M059J (cell line): ENCODE data around the gene TRIM14. TPM values are rescaled to one million over a fixed set of nuclear protein-coding genes. Genes with fewer than 3 reads are reported as not detected.
A peak's percentile ranks its signal among the peaks of the same experiment; 100 is the strongest.
"Not testable (repeated sequence)": the region's sequence is repeated elsewhere in the genome, so short reads cannot be mapped to it uniquely, and the experiment has no call there.

Source experiments
- DNase-seq: peaks from one replicate; pipeline ENCODE4 v3.0.0-alpha.2; 2012; ENCODE audit warnings: low read depth
- total RNA-seq: library from RNA; depleted of rRNA; stranded (reverse); fragments of >200 nt; shearing (Covaris generic); gene quantifications from 2 replicates; pipeline ENCODE4 v1.2.3, GENCODE V29; 2014

Gene TRIM14
- total RNA-seq, 1 experiment from 2014 or later = 78.0 TPM

DNA sequence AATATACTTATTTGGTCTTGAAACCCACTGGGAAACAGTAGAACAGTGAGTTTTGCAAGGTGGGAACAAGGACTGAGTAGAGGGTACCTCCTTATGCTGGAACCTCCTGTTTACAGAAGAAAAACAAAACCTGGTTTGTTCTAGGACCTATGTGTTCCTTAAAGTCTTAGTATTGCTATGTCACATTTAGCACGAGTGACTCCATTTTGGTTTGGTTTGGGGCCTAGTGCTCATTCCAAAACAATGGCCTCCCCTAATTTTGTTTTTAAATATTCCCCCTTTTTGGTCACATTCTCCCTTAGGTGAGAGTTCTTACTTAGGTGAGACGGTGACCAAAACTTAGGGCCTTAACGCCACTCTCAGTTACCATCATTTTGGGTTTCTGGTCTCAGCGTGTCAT is 68.7 kb downstream of the TRIM14 start:
- no peak for DNase-seq

DNA sequence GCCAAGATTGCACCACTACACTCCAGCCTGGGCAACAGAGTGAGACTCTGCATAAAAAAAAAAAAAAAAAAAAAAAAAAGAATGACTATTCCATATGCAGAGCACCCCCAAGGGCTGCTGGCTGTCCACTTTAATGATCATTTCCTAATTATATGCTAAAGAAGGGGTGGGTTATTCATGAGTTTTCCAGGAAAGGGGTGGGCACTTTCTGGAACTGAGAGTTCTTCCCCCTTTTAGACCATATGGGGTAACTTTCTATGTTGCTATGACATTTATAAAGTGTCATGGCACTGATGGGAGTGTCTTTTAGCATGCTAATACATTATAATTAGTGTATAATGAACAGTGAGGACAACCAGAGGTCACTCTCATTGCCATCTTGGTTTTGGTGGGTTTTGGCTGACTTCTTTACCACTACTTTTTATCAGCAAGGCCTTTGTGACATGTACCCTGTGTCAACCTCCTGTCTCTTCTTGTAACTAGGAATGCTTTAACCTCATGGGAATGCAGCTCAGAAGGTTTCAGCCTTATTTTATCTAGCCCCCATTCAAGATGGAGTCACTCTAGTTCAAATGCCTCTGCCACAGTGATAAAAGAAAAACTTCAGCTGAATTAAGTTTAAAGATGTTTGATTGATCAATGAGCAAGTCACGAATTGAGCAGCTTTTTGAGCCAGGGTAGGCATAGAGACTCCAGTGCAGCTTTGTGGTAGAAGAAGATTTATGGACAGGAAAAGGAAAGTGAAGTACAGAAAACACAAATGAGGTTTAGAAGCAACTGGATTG is 69.5 kb downstream of the TRIM14 start:
- DNase-seq = no peak

DNA sequence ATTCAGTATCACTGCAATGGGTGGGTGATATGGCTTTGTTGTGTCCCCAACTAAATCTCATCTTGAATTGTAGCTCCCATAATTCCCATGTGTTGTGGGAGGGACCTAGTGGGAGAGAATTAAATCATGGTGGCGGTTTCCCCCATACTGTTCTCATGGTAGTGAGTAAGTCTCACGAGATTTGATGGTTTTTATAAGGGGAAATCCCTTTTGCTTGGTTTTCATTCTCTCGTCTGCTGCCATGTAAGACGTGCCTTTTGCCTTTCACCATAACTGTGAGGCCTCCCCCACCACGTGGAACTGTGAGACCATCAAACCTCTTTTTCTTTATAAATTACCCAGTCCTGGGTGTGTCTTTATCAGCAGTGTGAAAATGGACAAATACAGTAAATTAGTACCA is 72.0 kb downstream of the TRIM14 start:
- DNase-seq = no peak

DNA sequence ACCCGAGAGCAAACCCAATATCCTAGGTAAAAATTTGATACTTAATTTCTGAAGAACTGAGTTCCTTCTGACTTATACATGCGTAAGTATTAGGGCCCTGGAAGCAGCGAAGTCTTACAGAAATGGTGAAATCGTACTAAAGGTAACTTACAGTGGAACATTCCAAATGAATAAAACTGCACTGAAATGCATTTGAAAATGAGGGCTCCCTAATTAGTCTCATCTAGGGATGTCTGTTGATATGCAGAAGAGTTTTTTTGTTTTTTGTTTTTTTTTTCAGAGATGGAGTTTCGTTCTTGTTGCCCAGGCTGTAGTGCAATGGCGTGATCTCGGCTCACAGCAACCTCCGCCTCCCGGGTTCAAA is 72.9 kb downstream of the TRIM14 start:
- no peak for DNase-seq

DNA sequence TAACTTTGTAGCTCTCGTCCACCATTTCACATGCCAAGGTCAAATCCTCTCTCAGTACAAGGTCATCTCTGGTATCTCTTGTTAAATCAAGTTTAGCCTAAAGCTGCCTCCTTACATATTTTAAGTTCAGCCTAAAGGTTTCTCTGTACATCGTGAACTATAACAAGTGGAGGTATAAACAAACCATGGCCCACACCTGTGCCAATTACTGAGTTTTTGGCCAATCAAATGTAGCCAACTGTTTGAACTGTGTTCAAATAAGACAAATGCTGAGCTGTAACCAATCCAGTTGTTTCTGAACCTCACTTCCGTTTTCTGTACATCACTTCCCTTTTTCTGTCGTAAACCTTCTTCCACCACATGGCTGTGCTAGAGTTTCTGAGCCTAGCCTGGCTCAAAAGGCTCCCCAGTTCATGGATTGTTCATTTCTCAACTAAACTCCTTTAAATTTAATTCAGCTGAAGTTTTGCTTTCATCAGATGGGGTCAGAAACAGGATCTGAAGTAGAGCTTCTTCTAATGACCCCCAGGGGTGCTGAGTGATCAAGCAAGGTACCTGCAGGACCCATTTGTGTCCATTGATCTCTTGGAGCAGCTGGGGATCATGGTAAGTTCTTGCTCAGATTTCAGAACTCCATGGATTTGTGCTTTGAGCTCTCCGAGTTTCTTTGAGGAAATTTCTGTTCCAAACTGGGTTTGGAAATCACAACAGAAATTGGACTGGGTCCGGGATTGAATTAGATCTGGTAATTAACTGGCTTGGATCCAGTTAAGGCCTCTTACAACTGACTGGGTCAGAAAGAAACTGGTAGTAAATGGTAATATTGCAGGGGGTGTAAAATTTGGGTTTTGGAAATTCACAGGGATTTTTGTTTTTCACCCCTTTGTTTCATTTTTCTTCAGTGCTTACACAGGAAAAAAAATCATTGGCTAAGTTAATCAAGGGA is 73.5 kb downstream of the TRIM14 start:
- DNase-seq = no peak

DNA sequence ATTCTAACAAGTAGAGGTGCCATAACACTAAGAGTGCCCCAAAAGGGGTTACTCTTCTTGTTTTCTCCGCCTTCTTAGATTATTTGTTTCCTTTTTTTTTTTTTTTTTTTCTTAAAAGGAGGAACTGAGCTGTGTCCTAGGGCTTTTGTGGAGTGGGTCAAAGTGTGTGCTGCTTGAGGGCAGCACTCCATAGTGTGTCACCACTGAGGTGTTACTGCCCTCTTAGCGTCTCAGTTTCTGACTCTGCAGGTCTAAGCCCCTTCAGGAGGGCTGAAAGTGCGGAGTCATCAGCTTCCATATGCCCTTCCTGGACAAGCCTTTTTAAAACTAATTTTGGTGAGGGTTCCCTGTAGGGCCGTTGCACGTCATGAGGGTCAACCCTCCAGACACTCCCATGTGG is 75.1 kb downstream of the TRIM14 start:
- no peak for DNase-seq

DNA sequence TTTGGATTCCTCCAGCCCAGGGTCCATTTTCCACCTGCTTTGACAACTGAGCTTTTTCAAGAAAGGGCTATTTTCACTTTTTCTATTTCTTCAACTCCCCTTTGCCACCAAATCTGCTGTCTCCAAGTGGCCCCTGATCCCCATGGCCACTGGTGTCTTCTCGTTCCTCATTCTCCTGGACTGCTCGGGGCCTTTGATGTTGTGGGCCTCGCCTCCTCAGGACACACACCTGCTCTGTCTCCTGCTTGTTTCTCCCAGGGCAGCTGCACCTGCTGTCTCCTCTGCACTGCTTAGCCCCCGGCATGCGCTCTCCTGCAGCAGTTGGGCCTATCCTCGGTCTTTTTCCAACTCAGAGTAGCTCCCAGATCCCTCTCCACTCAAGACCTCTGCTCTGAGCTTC is 78.8 kb downstream of the TRIM14 start:
- DNase-seq = no peak

DNA sequence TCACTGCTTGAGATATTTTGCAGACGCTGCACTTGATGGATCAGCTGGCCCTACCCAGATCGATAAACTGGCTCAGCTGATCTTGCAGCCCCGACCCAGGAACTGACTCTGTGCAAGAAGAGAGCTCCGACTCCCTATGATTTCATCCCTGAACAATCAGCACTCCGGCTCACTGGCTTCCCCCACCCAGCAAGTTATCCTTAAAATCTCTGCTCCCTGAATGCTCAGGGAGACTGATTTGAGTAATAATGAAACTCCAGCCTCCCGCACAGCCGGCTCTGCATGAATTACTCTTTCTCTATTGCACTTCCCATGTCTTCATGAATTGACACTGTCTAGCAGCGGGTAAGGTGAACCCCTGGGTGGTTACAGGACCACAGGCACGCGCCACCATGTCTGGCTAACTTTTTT is 79.4 kb downstream of the TRIM14 start:
- DNase-seq = no peak

DNA sequence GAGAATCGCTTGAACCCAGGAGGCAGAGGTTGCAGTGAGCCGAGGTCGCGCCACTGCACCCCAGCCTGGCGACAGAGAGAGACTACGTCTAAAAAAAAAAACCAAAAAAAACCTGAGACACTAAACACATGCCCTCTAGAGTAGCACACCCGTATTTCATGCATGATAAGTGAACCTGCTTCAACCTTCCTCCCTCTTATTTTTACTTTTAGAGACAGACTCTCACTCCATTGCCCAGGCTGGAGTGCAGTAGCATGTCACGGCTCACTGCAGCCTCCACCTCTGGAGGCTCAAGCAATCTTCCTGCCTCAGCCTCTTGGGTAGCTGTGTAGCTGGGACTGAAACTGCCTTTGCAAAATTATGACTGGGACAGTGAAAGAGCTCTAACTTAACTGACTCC is 80.1 kb downstream of the TRIM14 start:
- DNase-seq = no peak

DNA sequence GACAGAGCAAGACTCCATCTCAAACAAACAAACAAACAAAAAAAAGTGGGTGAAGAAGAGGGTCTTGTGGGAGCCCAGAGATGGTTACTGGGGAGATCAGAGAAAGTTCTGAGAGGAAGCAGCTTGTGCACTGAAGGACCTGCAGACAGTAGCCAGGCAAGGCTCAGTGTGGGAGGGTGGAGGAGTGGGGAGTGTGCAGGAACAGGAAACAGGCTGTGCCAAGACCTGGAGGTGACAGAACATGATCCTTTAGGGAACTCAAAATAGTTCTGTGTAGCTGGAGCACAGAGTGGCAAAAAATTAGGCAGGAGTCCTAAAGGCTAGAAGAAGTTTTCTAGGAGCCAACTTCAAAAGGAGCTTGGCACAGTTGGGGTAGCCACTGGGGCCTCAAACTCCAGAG is 81.7 kb downstream of the TRIM14 start:
- peak; percentile 70 for DNase-seq

DNA sequence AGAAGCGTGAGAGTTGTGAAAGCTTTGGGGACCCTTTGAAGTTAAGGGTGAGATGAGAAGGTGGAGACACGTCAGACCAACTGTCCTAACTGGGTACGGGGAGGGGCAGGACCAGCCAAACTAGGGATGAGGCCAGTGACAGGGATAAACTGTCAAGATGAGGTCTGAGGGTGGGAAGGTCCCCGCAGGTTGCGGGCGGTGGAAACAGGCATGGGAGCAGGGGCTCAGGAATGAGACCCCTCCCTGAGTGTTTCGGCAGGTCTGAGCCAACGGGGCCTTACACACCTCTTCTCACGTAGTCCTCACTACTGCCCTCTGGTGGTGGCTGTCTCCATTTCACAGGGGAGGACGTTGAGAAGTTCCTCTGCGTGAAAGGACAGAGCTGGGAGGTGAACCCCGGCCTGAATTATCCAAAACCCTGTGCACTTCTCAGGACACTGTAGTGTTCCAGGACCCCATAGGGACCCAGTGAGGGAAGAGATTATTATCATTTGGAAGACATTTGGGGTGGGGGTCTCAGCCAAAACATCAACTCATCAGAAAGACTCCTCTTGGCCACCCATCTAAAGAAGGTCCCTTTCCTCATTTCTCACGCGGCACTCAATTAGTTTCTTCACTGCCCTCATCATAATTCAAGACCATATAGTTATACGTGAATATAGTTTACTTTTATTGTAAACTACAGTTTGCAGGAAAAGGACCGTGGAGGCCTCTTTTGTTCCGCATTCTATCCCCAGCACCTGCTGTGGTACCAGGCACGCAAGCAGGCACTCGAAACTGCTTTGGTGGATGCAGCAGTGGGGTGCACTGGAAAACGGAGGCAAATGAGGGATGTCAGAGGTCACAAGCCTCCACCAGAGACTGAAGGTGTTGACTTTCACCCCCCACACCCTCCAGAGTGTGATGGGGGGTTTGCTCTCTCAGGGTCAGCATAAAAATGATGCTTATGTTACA is 84.2 kb downstream of the TRIM14 start:
- DNase-seq = peak; percentile 55

DNA sequence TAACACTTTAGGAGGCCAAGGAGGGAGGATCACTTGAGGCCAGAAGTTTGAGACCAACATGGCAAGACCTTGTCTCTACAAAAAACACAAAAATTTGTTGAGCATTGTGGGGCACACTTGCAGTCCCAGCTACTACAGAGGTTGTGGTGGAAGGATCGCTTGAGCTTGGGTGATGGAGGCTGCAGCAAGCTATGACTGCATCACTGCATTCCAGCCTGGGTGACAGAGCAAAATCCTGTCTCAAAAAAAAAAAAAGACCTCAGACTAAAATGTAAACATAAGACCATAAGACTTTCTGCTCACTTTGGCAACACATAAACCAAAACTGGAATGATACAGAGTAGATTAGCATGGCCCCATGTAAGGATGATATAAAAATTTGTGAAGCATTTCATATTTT is 87.1 kb downstream of the TRIM14 start:
- DNase-seq = peak; percentile 74

DNA sequence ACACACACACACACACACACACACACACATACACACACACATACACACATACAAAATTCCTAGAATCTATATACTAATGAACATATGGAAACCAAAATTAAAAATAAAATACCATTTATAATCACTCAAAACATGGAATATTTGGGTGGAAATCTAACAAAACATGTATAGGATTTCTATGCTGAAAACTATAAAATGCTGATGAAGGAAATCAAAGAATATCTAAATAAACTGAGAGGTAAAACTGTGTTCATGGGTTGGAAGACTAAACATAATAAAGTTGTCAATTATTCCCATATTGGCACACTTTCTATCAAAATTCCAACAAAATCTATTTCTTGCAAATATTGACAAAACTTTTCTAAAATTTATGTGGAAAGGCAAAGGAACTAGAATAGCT is 87.9 kb downstream of the TRIM14 start:
- no peak for DNase-seq

DNA sequence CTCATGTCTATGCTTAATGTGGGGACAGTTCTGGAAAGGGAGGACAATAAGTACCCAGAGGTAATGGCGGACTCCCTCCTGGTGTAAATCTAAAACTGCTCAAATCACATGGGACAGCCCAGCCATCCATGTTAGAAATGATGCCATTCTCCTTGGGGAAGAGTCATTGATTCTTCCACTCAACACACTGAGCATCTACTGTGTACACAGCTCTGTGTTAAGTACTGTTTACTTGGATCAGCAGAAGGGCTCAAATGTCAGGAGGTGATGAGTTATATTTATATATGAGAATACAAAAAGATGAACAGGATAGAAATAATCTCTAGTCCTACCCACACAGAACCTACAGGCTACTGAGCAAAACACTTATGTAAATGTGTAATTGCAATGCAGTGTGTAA is 94.3 kb downstream of the TRIM14 start:
- DNase-seq = no peak

DNA sequence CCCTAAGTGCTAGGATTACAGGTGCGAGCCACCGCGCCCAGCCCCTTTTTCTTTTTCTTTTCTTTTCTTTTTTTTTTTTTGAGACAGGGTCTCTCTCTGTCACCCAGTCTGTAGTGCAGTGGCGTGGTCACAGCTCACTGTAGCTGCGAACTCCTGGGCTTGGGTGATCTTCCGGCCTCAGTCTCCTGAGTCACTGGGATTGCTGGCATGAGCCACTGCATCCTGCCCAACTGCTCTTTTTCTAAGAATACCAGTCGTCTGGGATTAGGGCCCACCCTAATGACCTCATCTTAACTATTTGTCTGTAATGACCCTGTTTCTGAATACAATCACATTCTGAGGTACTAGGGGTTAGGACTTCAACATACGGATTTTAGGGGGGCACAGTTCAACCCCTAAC is 96.6 kb downstream of the TRIM14 start:
- peak; percentile 69 for DNase-seq

DNA sequence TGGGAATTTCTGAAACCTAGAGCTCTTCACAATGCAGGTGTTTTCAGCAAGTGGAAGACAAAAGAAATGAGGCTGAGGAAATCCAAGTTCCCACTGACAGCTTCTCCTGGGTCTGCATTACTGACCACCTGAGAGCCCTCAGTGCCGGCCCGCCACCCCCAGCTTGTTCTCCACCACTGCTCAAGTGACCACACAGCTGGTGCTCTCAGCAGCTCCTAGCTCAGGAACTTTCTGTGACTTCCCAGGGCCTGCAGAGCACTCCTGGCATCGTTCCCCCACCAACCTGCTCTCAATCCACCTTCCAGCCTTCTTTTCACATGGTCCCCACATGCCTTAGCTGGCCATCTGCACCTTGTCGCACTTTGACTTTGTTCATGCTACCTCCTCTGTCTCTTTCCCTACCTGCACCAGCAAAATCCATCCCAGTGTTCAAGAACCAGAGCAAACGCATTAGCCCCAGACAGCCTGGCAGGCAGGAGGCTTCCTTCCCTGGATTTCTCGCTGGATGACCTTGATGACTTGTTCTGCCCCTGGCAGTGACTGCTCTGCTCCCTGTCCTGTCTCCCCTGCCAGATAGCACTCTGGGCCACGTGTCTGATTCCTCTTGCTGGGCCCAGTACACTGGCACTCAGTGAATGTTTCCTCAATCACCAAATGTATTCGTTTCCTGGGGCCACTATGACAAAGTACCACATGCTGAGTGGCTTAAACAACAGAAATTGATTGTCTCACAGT is 97.5 kb downstream of the TRIM14 start:
- peak; percentile 58 for DNase-seq

DNA sequence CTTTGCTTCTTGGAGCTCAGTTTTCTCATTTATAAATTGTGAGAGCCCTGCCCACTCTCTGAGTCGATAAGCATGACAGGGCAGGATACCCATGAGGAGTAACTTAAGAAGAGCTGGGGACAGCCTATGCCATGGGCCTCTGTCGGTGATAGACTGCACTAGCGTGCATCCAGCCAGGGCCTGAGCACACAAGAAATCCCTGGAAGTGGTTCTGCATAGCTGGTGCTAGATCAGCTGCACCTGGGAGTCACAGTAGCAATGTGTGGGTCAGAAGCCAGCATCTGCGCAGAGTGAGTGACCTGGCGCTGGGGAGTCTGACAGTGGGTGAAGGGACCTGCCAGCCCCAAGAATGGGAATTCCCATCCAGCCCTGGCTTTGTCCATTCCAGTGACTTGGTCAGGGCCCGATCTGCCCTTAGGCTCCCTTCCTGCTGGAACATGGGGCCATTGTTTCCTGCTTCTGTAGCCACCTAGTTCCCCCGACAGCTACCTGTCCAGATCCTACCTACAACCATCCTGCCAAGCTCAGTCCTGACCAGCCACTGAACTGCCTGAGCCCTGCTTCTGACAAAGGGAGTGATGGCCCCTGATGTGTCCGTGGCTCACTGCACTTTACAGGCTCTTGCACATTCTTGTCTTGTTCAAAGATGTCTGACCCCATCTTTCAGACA is 98.4 kb downstream of the TRIM14 start:
- DNase-seq = no peak

DNA sequence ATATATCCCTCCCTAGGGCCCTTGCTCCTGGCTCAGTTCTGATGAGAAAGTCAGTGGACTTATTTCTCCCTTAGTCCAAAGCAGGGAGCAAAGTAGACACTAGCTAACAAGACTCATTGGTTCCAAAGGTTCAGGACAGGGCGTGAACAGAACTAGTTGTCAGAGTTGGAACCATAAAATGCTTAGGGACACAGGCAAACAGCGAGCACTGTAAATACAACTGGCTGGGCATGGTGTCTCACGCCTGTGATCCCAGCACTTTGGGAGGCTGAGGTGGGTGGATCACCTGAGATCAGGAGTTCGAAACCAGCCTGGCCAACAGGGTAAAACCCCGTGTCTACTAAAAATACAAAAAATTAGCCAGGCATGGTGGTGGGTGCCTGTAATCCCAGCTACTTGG is 99.2 kb downstream of the TRIM14 start:
- DNase-seq = not testable (repeated sequence)
